Measurements from ENCODE around the gene SSPN.

Gene SSPN

DNA sequence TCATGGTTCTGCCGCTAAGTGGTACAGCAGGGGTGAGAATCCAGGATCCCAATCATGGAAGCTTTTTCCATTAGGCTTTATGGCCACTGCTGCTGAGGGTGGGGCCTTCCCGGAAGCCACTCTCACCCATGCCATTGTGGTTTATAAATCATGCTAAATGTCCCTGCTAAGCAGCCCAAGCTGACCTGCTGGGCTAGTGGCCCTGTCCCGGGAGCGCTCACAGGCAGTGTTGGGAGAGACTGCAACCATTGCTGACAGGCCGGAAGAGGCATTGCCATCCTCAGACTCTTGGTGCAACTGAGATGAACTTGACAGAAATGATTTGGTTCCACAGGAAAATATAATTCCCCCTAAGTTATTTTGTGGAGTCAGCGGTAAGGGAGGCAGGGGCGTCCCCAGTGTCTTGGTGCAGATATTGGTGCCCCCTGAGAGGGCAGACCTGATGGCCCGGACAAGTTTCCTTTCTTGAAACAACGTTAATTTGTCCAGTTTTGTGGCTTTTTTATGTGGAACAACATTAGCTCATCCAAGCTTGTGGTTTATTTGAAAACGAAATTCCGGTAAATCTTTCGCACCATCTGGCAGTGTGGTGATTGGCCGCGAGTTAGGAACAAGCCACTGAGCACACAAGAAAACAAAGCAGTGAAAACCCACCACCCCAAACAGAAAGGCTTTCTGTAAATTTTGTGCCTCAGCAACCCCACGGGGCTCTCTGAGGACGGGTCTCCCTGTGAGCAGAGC is 82.3 kb downstream of the SSPN start:
- H3K4me3 ChIP-seq (ENCODE audit: low read length) = no peak overlapping the region
- DNase-seq (ENCODE audit: low read depth) = no peak
- TF ChIP-seq, protein P1, sequence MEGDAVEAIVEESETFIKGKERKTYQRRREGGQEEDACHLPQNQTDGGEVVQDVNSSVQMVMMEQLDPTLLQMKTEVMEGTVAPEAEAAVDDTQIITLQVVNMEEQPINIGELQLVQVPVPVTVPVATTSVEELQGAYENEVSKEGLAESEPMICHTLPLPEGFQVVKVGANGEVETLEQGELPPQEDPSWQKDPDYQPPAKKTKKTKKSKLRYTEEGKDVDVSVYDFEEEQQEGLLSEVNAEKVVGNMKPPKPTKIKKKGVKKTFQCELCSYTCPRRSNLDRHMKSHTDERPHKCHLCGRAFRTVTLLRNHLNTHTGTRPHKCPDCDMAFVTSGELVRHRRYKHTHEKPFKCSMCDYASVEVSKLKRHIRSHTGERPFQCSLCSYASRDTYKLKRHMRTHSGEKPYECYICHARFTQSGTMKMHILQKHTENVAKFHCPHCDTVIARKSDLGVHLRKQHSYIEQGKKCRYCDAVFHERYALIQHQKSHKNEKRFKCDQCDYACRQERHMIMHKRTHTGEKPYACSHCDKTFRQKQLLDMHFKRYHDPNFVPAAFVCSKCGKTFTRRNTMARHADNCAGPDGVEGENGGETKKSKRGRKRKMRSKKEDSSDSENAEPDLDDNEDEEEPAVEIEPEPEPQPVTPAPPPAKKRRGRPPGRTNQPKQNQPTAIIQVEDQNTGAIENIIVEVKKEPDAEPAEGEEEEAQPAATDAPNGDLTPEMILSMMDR (conservative IDR thresholded peaks at IDR 0.05; ENCODE audit: low read depth, low read length) = no peak

DNA sequence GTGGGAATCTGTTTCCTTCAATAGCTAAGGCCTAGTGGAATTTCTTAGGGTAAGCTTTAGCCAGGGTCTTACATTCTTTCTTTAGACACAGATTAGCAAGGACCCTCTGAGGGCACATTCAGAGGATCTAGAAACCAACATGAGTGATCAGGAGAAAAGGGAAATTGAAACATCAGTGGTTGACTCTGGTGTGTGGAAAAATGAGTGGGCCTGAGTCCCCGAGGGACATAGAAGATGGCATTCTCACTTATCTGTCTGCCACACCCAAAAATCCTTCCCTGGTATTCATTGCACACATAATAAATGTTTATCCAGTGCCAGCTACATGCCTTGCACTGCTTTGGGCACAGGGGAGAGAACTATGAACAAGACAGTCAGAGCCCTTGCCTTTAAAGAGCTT is 82.9 kb downstream of the SSPN start:
- no peak for DNase-seq (ENCODE audit: low read depth)
- no peak overlapping the region for H3K4me3 ChIP-seq (ENCODE audit: low read length)
- TF ChIP-seq, protein P1 (conservative IDR thresholded peaks at IDR 0.05; ENCODE audit: low read depth, low read length) = no peak

DNA sequence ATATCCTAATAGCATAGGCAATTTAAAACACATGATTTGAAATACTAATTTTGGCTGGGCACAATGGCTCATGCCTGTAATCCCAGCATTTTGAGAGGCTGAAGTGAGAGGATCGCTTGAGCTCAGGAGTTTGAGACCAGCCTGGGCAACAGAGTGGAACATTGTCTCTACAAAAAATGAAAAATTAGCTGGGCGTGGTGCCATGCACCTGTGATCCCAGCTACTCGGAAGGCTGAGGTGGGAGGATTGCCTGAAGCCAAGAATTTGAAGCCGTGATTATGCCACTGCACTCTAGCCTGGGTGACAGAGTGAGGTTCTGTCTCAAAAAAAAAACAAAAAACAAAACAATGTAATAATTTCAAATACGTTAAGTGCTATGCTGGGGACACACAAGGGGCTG is 83.3 kb downstream of the SSPN start:
- DNase-seq (ENCODE audit: low read depth) = no peak
- no peak overlapping the region for H3K4me3 ChIP-seq (ENCODE audit: low read length)
- TF ChIP-seq, protein P1 (conservative IDR thresholded peaks at IDR 0.05; ENCODE audit: low read depth, low read length) = no peak

DNA sequence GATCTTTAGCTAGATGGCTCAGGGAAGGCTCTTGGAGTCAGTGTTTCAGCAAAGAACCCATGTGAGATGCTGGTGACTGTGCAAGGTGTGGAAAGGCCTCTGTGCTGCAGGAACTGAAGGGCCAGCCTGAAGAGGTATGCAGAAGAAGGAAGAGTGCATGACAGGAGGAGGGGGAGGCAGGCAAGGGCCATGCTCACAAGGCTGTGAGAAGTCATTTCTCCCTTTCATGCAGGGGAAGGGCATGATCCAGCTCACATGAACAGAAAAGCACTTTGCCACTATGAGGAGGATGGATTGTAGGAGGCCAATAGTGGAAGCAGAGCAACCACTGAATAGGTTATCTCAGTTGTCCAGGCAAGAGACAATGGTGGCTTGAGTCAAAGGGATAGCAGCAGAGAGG is 83.7 kb downstream of the SSPN start:
- no peak overlapping the region for H3K4me3 ChIP-seq (ENCODE audit: low read length)
- DNase-seq (ENCODE audit: low read depth) = no peak
- TF ChIP-seq, protein P1 (conservative IDR thresholded peaks at IDR 0.05; ENCODE audit: low read depth, low read length) = no peak

DNA sequence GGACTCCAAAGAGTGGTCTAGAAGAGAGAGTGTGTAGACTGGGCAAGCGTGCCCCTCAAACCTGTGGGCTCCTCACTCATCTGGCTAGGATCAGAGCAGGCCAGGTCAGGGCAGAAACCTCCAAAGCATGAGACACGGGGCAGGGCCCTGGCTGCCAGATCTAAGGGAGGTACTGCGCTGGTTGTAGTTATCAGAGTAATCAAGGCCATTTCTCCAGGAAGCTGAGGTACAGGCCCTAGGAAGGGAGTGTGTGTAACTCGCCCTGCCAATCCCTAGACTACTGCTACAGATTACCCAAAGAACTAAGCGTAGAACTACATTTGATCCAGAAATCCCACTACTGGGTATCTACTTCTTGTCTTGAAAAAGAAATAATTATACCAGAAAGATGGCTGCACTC is 84.5 kb downstream of the SSPN start:
- DNase-seq (ENCODE audit: low read depth) = no peak
- H3K4me3 ChIP-seq (ENCODE audit: low read length) = no peak overlapping the region
- TF ChIP-seq, protein P1 (conservative IDR thresholded peaks at IDR 0.05; ENCODE audit: low read depth, low read length) = no peak

DNA sequence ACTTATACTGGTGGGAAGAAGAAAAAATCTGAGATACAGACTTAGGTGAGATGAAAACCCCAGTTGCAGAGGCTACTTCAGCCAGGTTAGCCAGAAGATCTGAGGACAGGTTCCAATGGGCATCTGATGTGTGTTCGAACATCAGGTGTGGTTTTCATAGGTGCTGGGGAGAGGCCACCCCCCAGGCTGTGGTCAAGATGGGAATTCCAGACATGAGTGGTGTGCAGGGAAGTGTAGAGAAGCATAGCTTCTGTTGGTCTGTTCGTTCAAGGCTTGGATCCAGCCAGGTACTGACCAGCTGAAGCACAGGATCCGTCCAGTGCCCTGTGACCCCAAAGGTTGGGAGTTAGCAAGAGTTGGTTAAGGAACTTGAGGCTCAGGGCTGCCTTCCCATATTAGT is 85.5 kb downstream of the SSPN start:
- no peak for DNase-seq (ENCODE audit: low read depth)
- TF ChIP-seq, protein P1 (conservative IDR thresholded peaks at IDR 0.05; ENCODE audit: low read depth, low read length) = no peak
- H3K4me3 ChIP-seq (ENCODE audit: low read length) = no peak overlapping the region

DNA sequence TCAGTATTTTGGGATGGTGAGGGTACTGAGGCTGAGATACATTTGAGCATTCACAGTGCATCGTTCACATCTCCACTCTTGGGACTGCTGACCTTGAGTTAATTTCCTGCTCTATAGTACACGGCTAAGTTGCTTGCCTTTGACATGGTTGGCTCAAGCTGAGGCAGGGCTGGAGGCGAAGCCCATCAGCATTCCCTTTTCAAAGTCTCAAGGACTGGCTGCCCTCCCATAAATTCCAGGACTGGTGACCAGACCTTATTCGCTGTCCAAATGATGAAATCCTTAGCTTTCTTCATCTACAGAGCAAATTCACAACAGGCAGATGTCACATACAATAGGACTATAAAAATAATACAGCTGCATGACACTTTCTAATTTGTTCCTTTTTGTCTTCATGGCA is 85.9 kb downstream of the SSPN start:
- TF ChIP-seq, protein P1 (conservative IDR thresholded peaks at IDR 0.05; ENCODE audit: low read depth, low read length) = no peak
- DNase-seq (ENCODE audit: low read depth) = no peak
- no peak overlapping the region for H3K4me3 ChIP-seq (ENCODE audit: low read length)

Measured in retinal pigment epithelial cell (primary cell).